ENCODE results near the gene NBPF1. TPM values are rescaled to one million over a fixed set of nuclear protein-coding genes. Genes with fewer than 3 reads are reported as not detected.

Gene NBPF1
- total and polyA plus RNA-seq, 9 of the 15 experiments (the other 6 are each of a cell fraction or from before 2014, with no cell fraction given), result 5.2 to 42.6 (median 24.1) TPM

GRCh38 chr1:16644482-16645270 is 31.3 kb upstream of the NBPF1 start (continued):
- TF ChIP-seq RREB1 (CRISPR knock-in tag; IDR thresholded peaks at IDR 0.05), result peak; percentile 98
- peak; percentile 97 for TF ChIP-seq RBM22 (IDR thresholded peaks at IDR 0.05; ENCODE audit: low read depth, low read length, poor library complexity, severe bottlenecking)
- peak; percentile 89 for TF ChIP-seq WHSC1 (IDR thresholded peaks at IDR 0.05; ENCODE audit: low read length)
- peak; percentile 79 for TF ChIP-seq MXD1 (CRISPR knock-in tag; IDR thresholded peaks at IDR 0.05; ENCODE audit: borderline replicate concordance, poor library complexity, severe bottlenecking)
- peak; percentile 99 for TF ChIP-seq ZNF407 (IDR thresholded peaks at IDR 0.05; ENCODE audit: low read depth)
- TF ChIP-seq TRIM24 (IDR thresholded peaks at IDR 0.05), result peak in 1 of 2 experiments; percentile 61; a peak in 1 of 4 replicates
- peak; percentile 70; the same call in 1 of the 2 replicates for TF ChIP-seq POLR2AphosphoS2 (IDR thresholded peaks at IDR 0.05; ENCODE audit: low read length)
- peak; percentile 73 for TF ChIP-seq SMAD1 (IDR thresholded peaks at IDR 0.05; ENCODE audit: low read depth, low read length, partially characterized antibody)
- peak; percentile 38; the same call in 1 of the 2 replicates for TF ChIP-seq IRF9 (tag; IDR thresholded peaks at IDR 0.05)
- TF ChIP-seq KAT2B (IDR thresholded peaks at IDR 0.05; ENCODE audit: low read depth, low read length), result peak; percentile 91
- TF ChIP-seq SMARCA4 (IDR thresholded peaks at IDR 0.05), result peak; percentile 87; the same call in 1 of the 2 replicates
